ENCODE data around the gene HUS1.

- TF ChIP-seq CTCF (IDR thresholded peaks at IDR 0.05; ENCODE audit: insufficient read depth, low read depth, low read length) (no peak), EZH2 (IDR thresholded peaks at IDR 0.05; ENCODE audit: insufficient read depth, low read length) (no peak)
These were observed 12.3 kb downstream of the HUS1 start for GRCh38 chr7:47967123-47967522.

All from astrocyte (in vitro differentiated cells and primary cell).